ENCODE results near the gene KCNB1.

Gene KCNB1

DNA sequence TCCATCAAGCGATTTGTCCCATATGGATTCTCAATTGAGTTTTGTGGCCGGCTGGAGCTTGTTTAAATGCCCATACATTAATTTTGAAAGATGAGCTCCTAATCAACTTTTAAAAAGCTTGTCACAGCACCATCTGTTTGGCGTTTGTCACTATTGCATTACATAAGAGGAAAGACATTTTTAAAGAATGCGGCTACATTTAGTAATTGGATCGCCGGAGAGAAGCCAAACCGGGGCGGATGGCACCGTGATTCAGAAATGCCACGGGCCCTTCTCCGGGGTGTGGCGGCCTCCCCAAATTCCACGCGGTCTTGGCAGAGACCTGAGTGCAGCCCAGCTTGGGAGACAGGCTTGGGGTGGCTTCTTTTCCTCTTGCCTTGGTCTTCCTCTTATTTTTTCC lies 136.9 kb downstream of the KCNB1 start:
- Histone ChIP-seq H3K4me1 (ENCODE audit: control insufficient read depth in 2 of 2, insufficient read depth in 1 of 2, low read depth in 1 of 2, low read length in 2 of 2) (peaks cover 4 to 6% of the 10 kb centered on the region in 2 donors), H3K9ac (ENCODE audit: low read depth, low read length, poor library complexity) (no peak overlapping the region), H2BK5ac (ENCODE audit: low read length) (no peak overlapping the region), H2AFZ (ENCODE audit: low read length) (no peak overlapping the region), H3K4ac (ENCODE audit: low read length) (no peak overlapping the region), H4K8ac (ENCODE audit: low read depth, low read length) (no peak overlapping the region), H2BK12ac (ENCODE audit: low read length) (no peak overlapping the region), H3K4me3 (ENCODE audit: low read length in 2 of 2) (no peak overlapping the region), H2BK120ac (ENCODE audit: low read depth, low read length) (no peak overlapping the region), H3K27me3 (ENCODE audit: control insufficient read depth in 3 of 3, insufficient read depth in 3 of 3, low read depth in 1 of 3, low read length in 3 of 3) (peaks cover 0 to 27% (median 0%) of the 10 kb centered on the region in 3 experiments), H2AK5ac (ENCODE audit: low read depth, low read length) (no peak overlapping the region), H3K23ac (ENCODE audit: low read depth, low read length, poor library complexity) (no peak overlapping the region), H3K4me2 (ENCODE audit: insufficient read depth, low read length, poor library complexity, severe bottlenecking) (no peak overlapping the region), H3K27ac (replicated peaks; ENCODE audit: low read length) (no peak overlapping the region), H3K79me1 (ENCODE audit: low read depth, low read length) (no peaks in the 10 kb centered on the region), H3K18ac (ENCODE audit: low read length) (no peak overlapping the region), H3K9me3 (replicated peaks in 1 of 2; ENCODE audit: control insufficient read depth in 2 of 2, insufficient read depth in 1 of 2, low read depth in 1 of 2, low read length in 2 of 2) (no peaks in the 10 kb centered on the region), H3K36me3 (replicated peaks in 1 of 2; ENCODE audit: control insufficient read depth in 2 of 2, insufficient read depth in 2 of 2, low read length in 2 of 2) (no peaks in the 10 kb centered on the region), H4K91ac (ENCODE audit: low read depth, low read length, poor library complexity) (no peak overlapping the region), H3K14ac (ENCODE audit: low read length) (no peak overlapping the region), H2BK15ac (ENCODE audit: low read length) (no peak overlapping the region)
- WGBS, 2 donors (ENCODE audit: extremely low coverage in 2 of 2, insufficient read length in 2 of 2, insufficient replicate concordance in 1 of 2), result no CpG with 5 or more reads among the region's 14 CpGs
- DNase-seq (ENCODE audit: low spot score), result no peak

DNA sequence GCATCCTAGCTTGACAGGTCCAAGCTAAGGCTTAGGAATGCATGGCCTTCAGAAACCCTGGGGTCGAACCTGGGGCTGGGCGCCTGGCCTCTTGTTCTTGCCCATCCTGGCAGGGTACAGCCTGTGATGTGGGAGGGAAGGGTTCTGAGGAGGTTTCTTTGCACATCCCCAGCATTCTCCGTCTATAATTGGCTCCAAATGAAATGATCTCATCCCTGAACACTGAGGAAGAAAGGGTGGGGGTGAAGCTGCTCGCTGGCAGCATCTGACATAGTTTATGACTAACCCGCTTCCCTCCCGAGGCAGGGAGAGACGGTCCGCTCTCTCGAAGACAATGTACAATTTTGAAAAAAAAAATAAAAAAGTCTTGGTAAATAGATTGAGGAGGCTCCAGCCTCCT lies 137.5 kb downstream of the KCNB1 start:
- no peak overlapping the region for H2BK5ac ChIP-seq (ENCODE audit: low read length)
- H3K14ac ChIP-seq (ENCODE audit: low read length), result no peak overlapping the region
- H3K23ac ChIP-seq (ENCODE audit: low read depth, low read length, poor library complexity), result no peak overlapping the region
- H3K4me1 ChIP-seq (ENCODE audit: control insufficient read depth in 2 of 2, insufficient read depth in 1 of 2, low read depth in 1 of 2, low read length in 2 of 2), result peaks cover 4 to 6% of the 10 kb centered on the region in 2 donors
- H2BK15ac ChIP-seq (ENCODE audit: low read length), result peak overlapping the region; percentile 25
- peak overlapping the region; percentile 40 for H2AK5ac ChIP-seq (ENCODE audit: low read depth, low read length)
- no peak overlapping the region for H3K9ac ChIP-seq (ENCODE audit: low read depth, low read length, poor library complexity)
- H3K79me1 ChIP-seq (ENCODE audit: low read depth, low read length), result no peaks in the 10 kb centered on the region
- no peaks in the 10 kb centered on the region for H3K36me3 ChIP-seq (replicated peaks in 1 of 2; ENCODE audit: control insufficient read depth in 2 of 2, insufficient read depth in 2 of 2, low read length in 2 of 2)
- H3K4me2 ChIP-seq (ENCODE audit: insufficient read depth, low read length, poor library complexity, severe bottlenecking), result no peak overlapping the region
- DNase-seq (ENCODE audit: low spot score), result no peak
- no peak overlapping the region for H3K4ac ChIP-seq (ENCODE audit: low read length)
- H2BK120ac ChIP-seq (ENCODE audit: low read depth, low read length), result no peak overlapping the region
- no peak overlapping the region for H2AFZ ChIP-seq (ENCODE audit: low read length)
- H3K4me3 ChIP-seq (ENCODE audit: low read length in 2 of 2), result no peak overlapping the region
- no peak overlapping the region for H3K18ac ChIP-seq (ENCODE audit: low read length)
- no peak overlapping the region for H4K91ac ChIP-seq (ENCODE audit: low read depth, low read length, poor library complexity)
- no peak overlapping the region for H3K27ac ChIP-seq (replicated peaks; ENCODE audit: low read length)
- H2BK12ac ChIP-seq (ENCODE audit: low read length), result no peak overlapping the region
- H3K9me3 ChIP-seq (replicated peaks in 1 of 2; ENCODE audit: control insufficient read depth in 2 of 2, insufficient read depth in 1 of 2, low read depth in 1 of 2, low read length in 2 of 2), result no peaks in the 10 kb centered on the region
- H3K27me3 ChIP-seq (ENCODE audit: control insufficient read depth in 3 of 3, insufficient read depth in 3 of 3, low read depth in 1 of 3, low read length in 3 of 3), result peaks cover 0 to 31% (median 0%) of the 10 kb centered on the region in 3 experiments
- no peak overlapping the region for H4K8ac ChIP-seq (ENCODE audit: low read depth, low read length)
- no CpG with 5 or more reads among the region's 9 CpGs for WGBS, 2 donors (ENCODE audit: extremely low coverage in 2 of 2, insufficient read length in 2 of 2, insufficient replicate concordance in 1 of 2)

DNA sequence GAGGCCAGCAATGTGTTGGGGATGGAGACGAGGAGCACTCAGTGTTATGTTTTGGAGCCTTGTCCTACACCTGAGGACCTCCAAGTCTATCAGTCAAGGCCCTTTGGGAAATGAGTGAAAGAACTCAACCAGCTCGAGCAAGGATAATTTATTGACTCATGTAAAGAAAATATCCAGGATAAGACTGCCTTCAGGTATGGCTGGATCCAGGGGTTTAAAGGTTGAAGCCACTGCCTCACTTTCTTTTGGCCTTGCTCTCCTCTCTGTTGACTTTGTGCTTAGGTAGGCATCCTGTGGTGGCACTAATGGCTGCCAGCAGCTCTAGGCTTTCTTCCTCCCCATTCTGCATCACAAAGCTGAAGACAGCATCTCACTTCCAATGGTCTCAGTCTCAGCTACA lies 138.3 kb downstream of the KCNB1 start:
- no peak overlapping the region for H2BK5ac ChIP-seq (ENCODE audit: low read length)
- H3K36me3 ChIP-seq (replicated peaks in 1 of 2; ENCODE audit: control insufficient read depth in 2 of 2, insufficient read depth in 2 of 2, low read length in 2 of 2), result no peaks in the 10 kb centered on the region
- H2BK120ac ChIP-seq (ENCODE audit: low read depth, low read length), result no peak overlapping the region
- no peak overlapping the region for H3K27ac ChIP-seq (replicated peaks; ENCODE audit: low read length)
- DNase-seq (ENCODE audit: low spot score), result no peak
- no peak overlapping the region for H3K18ac ChIP-seq (ENCODE audit: low read length)
- no peak overlapping the region for H2AK5ac ChIP-seq (ENCODE audit: low read depth, low read length)
- H3K9ac ChIP-seq (ENCODE audit: low read depth, low read length, poor library complexity), result no peak overlapping the region
- H3K27me3 ChIP-seq (ENCODE audit: control insufficient read depth in 3 of 3, insufficient read depth in 3 of 3, low read depth in 1 of 3, low read length in 3 of 3), result peaks cover 0 to 31% (median 0%) of the 10 kb centered on the region in 3 experiments
- no peaks in the 10 kb centered on the region for H3K79me1 ChIP-seq (ENCODE audit: low read depth, low read length)
- H3K4me2 ChIP-seq (ENCODE audit: insufficient read depth, low read length, poor library complexity, severe bottlenecking), result no peak overlapping the region
- no peak overlapping the region for H3K4ac ChIP-seq (ENCODE audit: low read length)
- H2AFZ ChIP-seq (ENCODE audit: low read length), result no peak overlapping the region
- H3K4me3 ChIP-seq (ENCODE audit: low read length in 2 of 2), result no peak overlapping the region
- no peak overlapping the region for H4K91ac ChIP-seq (ENCODE audit: low read depth, low read length, poor library complexity)
- H3K14ac ChIP-seq (ENCODE audit: low read length), result no peak overlapping the region
- H4K8ac ChIP-seq (ENCODE audit: low read depth, low read length), result no peak overlapping the region
- WGBS, 2 donors (ENCODE audit: extremely low coverage in 2 of 2, insufficient read length in 2 of 2, insufficient replicate concordance in 1 of 2), result no CpG with 5 or more reads among the region's 2 CpGs
- H2BK15ac ChIP-seq (ENCODE audit: low read length), result no peak overlapping the region
- peaks cover 4 to 6% of the 10 kb centered on the region in 2 donors for H3K4me1 ChIP-seq (ENCODE audit: control insufficient read depth in 2 of 2, insufficient read depth in 1 of 2, low read depth in 1 of 2, low read length in 2 of 2)
- H3K9me3 ChIP-seq (replicated peaks in 1 of 2; ENCODE audit: control insufficient read depth in 2 of 2, insufficient read depth in 1 of 2, low read depth in 1 of 2, low read length in 2 of 2), result no peaks in the 10 kb centered on the region
- H2BK12ac ChIP-seq (ENCODE audit: low read length), result no peak overlapping the region
- H3K23ac ChIP-seq (ENCODE audit: low read depth, low read length, poor library complexity), result no peak overlapping the region

DNA sequence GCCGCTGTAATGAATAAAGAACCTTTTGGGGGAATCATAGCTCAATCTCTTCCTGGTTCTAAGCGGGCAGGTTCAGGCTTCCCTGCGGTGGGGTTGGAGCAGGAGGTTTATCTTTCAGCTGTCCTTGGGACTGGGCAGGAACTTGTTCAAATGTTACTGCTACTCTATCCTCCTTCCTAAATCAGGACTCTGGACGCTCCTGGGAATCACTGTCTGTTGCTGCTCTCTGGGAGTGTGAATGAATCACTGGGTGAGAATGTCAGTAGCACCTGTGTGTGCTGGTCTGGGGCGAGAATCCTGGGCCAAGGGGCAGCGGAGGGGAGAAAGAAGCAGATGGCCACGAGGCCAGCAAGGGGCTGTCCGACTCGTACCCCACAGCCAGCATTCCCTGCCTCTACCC lies 139.2 kb downstream of the KCNB1 start:
- no peak overlapping the region for H4K91ac ChIP-seq (ENCODE audit: low read depth, low read length, poor library complexity)
- H3K23ac ChIP-seq (ENCODE audit: low read depth, low read length, poor library complexity), result no peak overlapping the region
- H3K27ac ChIP-seq (replicated peaks; ENCODE audit: low read length), result no peak overlapping the region
- no peak overlapping the region for H2BK120ac ChIP-seq (ENCODE audit: low read depth, low read length)
- peaks cover 0 to 31% (median 0%) of the 10 kb centered on the region in 3 experiments for H3K27me3 ChIP-seq (ENCODE audit: control insufficient read depth in 3 of 3, insufficient read depth in 3 of 3, low read depth in 1 of 3, low read length in 3 of 3)
- no peak overlapping the region for H2BK15ac ChIP-seq (ENCODE audit: low read length)
- no peak overlapping the region for H2AFZ ChIP-seq (ENCODE audit: low read length)
- peak overlapping the region; percentile 22 for H3K18ac ChIP-seq (ENCODE audit: low read length)
- H3K9ac ChIP-seq (ENCODE audit: low read depth, low read length, poor library complexity), result no peak overlapping the region
- no peak overlapping the region for H3K14ac ChIP-seq (ENCODE audit: low read length)
- peaks cover 4 to 6% of the 10 kb centered on the region in 2 donors for H3K4me1 ChIP-seq (ENCODE audit: control insufficient read depth in 2 of 2, insufficient read depth in 1 of 2, low read depth in 1 of 2, low read length in 2 of 2)
- no peak overlapping the region for H2AK5ac ChIP-seq (ENCODE audit: low read depth, low read length)
- no peak for DNase-seq (ENCODE audit: low spot score)
- no peak overlapping the region for H2BK12ac ChIP-seq (ENCODE audit: low read length)
- H3K36me3 ChIP-seq (replicated peaks in 1 of 2; ENCODE audit: control insufficient read depth in 2 of 2, insufficient read depth in 2 of 2, low read length in 2 of 2), result no peaks in the 10 kb centered on the region
- H3K4me3 ChIP-seq (ENCODE audit: low read length in 2 of 2), result no peak overlapping the region
- no peak overlapping the region for H2BK5ac ChIP-seq (ENCODE audit: low read length)
- no peak overlapping the region for H3K4ac ChIP-seq (ENCODE audit: low read length)
- H3K79me1 ChIP-seq (ENCODE audit: low read depth, low read length), result no peaks in the 10 kb centered on the region
- no peaks in the 10 kb centered on the region for H3K9me3 ChIP-seq (replicated peaks in 1 of 2; ENCODE audit: control insufficient read depth in 2 of 2, insufficient read depth in 1 of 2, low read depth in 1 of 2, low read length in 2 of 2)
- no peak overlapping the region for H3K4me2 ChIP-seq (ENCODE audit: insufficient read depth, low read length, poor library complexity, severe bottlenecking)
- no CpG with 5 or more reads among the region's 9 CpGs for WGBS, 2 donors (ENCODE audit: extremely low coverage in 2 of 2, insufficient read length in 2 of 2, insufficient replicate concordance in 1 of 2)
- H4K8ac ChIP-seq (ENCODE audit: low read depth, low read length), result no peak overlapping the region
